Mucosa of stomach (tissue), 1 donor: ENCODE measurements around the gene PGLYRP1.

Experiments used
- H3K27me3 ChIP-seq: one replicate; pipeline ENCODE4 v1.7.0; 2013; ENCODE audit warnings: mild to moderate bottlenecking, low read length; ENCODE audit not compliant: control insufficient read depth, insufficient read depth
- H3K36me3 ChIP-seq: one replicate; pipeline ENCODE4 v1.7.0; 2013; ENCODE audit warnings: low read length; ENCODE audit not compliant: control insufficient read depth, insufficient read depth
- H3K4me1 ChIP-seq: one replicate; pipeline ENCODE4 v1.7.0; 2013; ENCODE audit warnings: mild to moderate bottlenecking, low read length; ENCODE audit not compliant: control insufficient read depth, insufficient read depth
- H3K4me3 ChIP-seq: one replicate; pipeline ENCODE4 v1.7.0; 2013; ENCODE audit warnings: low read length
- H3K9ac ChIP-seq: one replicate; pipeline ENCODE4 v1.7.0; 2013; ENCODE audit warnings: mild to moderate bottlenecking, low read length, moderate library complexity
- H3K9me3 ChIP-seq: one replicate; pipeline ENCODE4 v1.7.0; 2013; ENCODE audit warnings: mild to moderate bottlenecking, low read length, moderate library complexity; ENCODE audit not compliant: control insufficient read depth
- donor health status: Pancreatic carcinoma.

PGLYRP1 gene

DNA sequence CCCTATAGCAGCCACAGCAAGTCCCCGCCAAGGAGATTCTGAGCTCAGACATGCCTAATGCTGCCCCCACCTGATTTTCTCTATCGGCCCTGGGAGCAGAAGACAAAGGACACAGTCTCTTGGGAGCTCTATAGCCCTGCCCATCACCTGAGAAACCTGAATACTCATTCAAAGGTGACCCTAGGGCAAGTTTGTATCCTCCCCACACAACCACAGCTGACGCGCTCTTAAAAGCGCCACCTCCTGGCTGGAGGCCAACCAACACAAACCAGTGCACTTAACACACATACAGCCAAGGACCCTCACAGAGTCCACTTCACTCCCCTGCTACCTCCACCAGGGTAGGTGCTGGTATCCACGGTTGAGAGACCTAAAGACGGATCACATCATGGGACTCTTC, 26.7 kb upstream of the PGLYRP1 start:
- Histone ChIP-seq H3K9ac (no peak overlapping the region), H3K27me3 (peaks cover 12% of the 10 kb centered on the region), H3K4me1 (no peaks in the 10 kb centered on the region), H3K4me3 (no peak overlapping the region), H3K36me3 (no peaks in the 10 kb centered on the region), H3K9me3 (no peaks in the 10 kb centered on the region)

GRCh38 chr19:46043519-46043918, 20.7 kb upstream of the PGLYRP1 start:
- Histone ChIP-seq H3K27me3 (peaks cover 42% of the 10 kb centered on the region), H3K9ac (no peak overlapping the region), H3K4me1 (peaks cover 18% of the 10 kb centered on the region), H3K36me3 (no peaks in the 10 kb centered on the region), H3K9me3 (no peaks in the 10 kb centered on the region), H3K4me3 (no peak overlapping the region)

- Histone ChIP-seq H3K4me1 (peaks cover 18% of the 10 kb centered on the region), H3K27me3 (peaks cover 42% of the 10 kb centered on the region), H3K9me3 (no peaks in the 10 kb centered on the region), H3K4me3 (no peak overlapping the region), H3K36me3 (no peaks in the 10 kb centered on the region), H3K9ac (no peak overlapping the region)
Observed at GRCh38 chr19:46042252-46042883, 19.5 kb upstream of the PGLYRP1 start.

DNA sequence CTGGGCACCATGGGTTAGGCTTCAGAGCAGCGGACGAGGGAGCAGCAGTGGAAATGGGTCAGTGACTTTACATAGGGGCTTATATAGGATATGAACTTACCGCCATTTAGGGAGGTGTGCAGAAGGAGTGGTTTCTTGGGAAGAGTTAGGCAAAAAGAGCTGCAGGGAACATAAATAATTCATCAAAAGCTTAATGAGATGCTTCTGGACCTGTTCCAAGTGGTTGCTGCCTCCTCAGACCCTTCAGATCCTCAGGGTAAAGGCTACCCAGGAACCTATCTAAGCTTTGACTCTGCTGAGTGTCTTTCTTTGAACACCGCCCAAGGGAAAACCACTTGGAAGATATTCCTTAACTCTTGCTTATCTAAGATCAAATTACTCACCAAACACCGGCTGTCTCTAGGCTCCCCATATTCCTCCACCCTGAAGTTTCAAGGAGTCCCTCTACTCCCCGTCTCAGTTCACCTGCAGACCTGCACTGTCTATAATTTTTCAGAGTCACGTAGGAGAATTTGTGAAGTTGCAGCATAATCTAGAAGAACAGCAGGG, 18.2 kb upstream of the PGLYRP1 start, which contains the start of gene IGFL4:
Gene IGFL4, minus strand, starts transcription at position 51 of the 549 bp plus-strand sequence. Its CDS starts 40 bp downstream, at position 11.
- Histone ChIP-seq H3K9ac (no peak within 1 kb of the TSS), H3K27me3 (peaks cover 42% of the 10 kb centered on the region), H3K36me3 (no peaks in the 10 kb centered on the region), H3K4me3 (no peak within 1 kb of the TSS), H3K4me1 (peaks cover 18% of the 10 kb centered on the region), H3K9me3 (no peaks in the 10 kb centered on the region)

- Histone ChIP-seq H3K4me1 (peaks cover 18% of the 10 kb centered on the region), H3K27me3 (peaks cover 42% of the 10 kb centered on the region), H3K36me3 (no peaks in the 10 kb centered on the region), H3K9me3 (no peaks in the 10 kb centered on the region), H3K9ac (no peak overlapping the region), H3K4me3 (no peak overlapping the region)
Observed at GRCh38 chr19:46040125-46040524, 17.3 kb upstream of the PGLYRP1 start.

- Histone ChIP-seq H3K9me3 (no peaks in the 10 kb centered on the region), H3K36me3 (no peaks in the 10 kb centered on the region), H3K9ac (no peak overlapping the region), H3K27me3 (peaks cover 22% of the 10 kb centered on the region), H3K4me1 (peaks cover 14% of the 10 kb centered on the region), H3K4me3 (no peak overlapping the region)
Observed at GRCh38 chr19:46036744-46037128, 13.9 kb upstream of the PGLYRP1 start.

- H3K27me3 ChIP-seq: peaks cover 16% of the 10 kb centered on the region
- H3K9ac ChIP-seq: no peak overlapping the region
- no peak overlapping the region for H3K4me3 ChIP-seq
- H3K36me3 ChIP-seq: no peaks in the 10 kb centered on the region
- H3K9me3 ChIP-seq: no peaks in the 10 kb centered on the region
- H3K4me1 ChIP-seq: peaks cover 8% of the 10 kb centered on the region
Observed at GRCh38 chr19:46035986-46036743, 13.3 kb upstream of the PGLYRP1 start.

GRCh38 chr19:46035546-46035945, 12.7 kb upstream of the PGLYRP1 start:
- Histone ChIP-seq H3K36me3 (no peaks in the 10 kb centered on the region), H3K4me1 (peaks cover 2% of the 10 kb centered on the region), H3K4me3 (no peak overlapping the region), H3K27me3 (peaks cover 10% of the 10 kb centered on the region), H3K9ac (no peak overlapping the region), H3K9me3 (no peaks in the 10 kb centered on the region)

GRCh38 chr19:46033401-46033800, 10.5 kb upstream of the PGLYRP1 start:
- Histone ChIP-seq H3K27me3 (no peaks in the 10 kb centered on the region), H3K4me1 (no peaks in the 10 kb centered on the region), H3K4me3 (no peak overlapping the region), H3K36me3 (no peaks in the 10 kb centered on the region), H3K9ac (no peak overlapping the region), H3K9me3 (no peaks in the 10 kb centered on the region)

- Histone ChIP-seq H3K36me3 (no peaks in the 10 kb centered on the region), H3K9me3 (no peaks in the 10 kb centered on the region), H3K4me1 (no peaks in the 10 kb centered on the region), H3K27me3 (no peaks in the 10 kb centered on the region), H3K9ac (no peak overlapping the region), H3K4me3 (no peak overlapping the region)
Observed at GRCh38 chr19:46032597-46033025, 9.8 kb upstream of the PGLYRP1 start.

- H3K4me1 ChIP-seq: no peaks in the 10 kb centered on the region
- H3K27me3 ChIP-seq: no peaks in the 10 kb centered on the region
- H3K9me3 ChIP-seq: no peaks in the 10 kb centered on the region
- H3K4me3 ChIP-seq: no peak overlapping the region
- H3K9ac ChIP-seq: no peak overlapping the region
- H3K36me3 ChIP-seq: no peaks in the 10 kb centered on the region
Observed at GRCh38 chr19:46031781-46032596, 9.1 kb upstream of the PGLYRP1 start.
